ENCODE data around the gene ENO2. TPM values are rescaled to one million over a fixed set of nuclear protein-coding genes. Genes with fewer than 3 reads are reported as not detected.
A peak's percentile ranks its signal among the peaks of the same experiment; 100 is the strongest.
"Not testable (repeated sequence)": the region's sequence is repeated elsewhere in the genome, so short reads cannot be mapped to it uniquely, and the experiment has no call there.

Gene ENO2
- total RNA-seq, 2 experiments from 2014 or later = 133 to 141 TPM

GRCh38 chr12:6899837-6900519, 14.4 kb upstream of the ENO2 start:
- ChIA-PET CTCF (interaction anchor here (0.9 to 2.1 kb wide), 5 partner anchors 8 to 64 kb away, joined by 3 to 18 read pairs (median 3); partner anchors contain the start of genes C12orf57 and RNU7-1), POLR2A (interaction anchor here (1.8 kb wide), 1 partner anchor 48 kb away, joined by 5 read pairs; the partner anchor contains the start of gene USP5)
- Mint-ChIP-seq H3K4me3 (no peak overlapping the region), H3K9me3 (ENCODE audit: insufficient read depth) (no peaks in the 10 kb centered on the region), H3K4me1 (ENCODE audit: low read depth) (peaks cover 14% of the 10 kb centered on the region), H3K27me3 (ENCODE audit: low read depth) (no peaks in the 10 kb centered on the region), H3K27ac (no peak overlapping the region), H3K36me3 (ENCODE audit: low read depth) (no peaks in the 10 kb centered on the region)
- no peak for DNase-seq
- no peak for ATAC-seq

GRCh38 chr12:6902448-6902847, 11.9 kb upstream of the ENO2 start:
- ChIA-PET CTCF (interaction anchor here (0.6 to 1.5 kb wide), 3 partner anchors 11 to 23 kb away, joined by 3 to 6 read pairs (median 3); partner anchors contain the start of gene ENO2), POLR2A (interaction anchor here (1.3 to 1.7 kb wide), 2 partner anchors 29 to 41 kb away, joined by 4 to 5 read pairs; partner anchors contain the start of genes C12orf57, RNU7-1 and SPSB2)
- Mint-ChIP-seq H3K4me1 (ENCODE audit: low read depth) (peaks cover 14% of the 10 kb centered on the region), H3K9me3 (ENCODE audit: insufficient read depth) (no peaks in the 10 kb centered on the region), H3K4me3 (no peak overlapping the region), H3K36me3 (ENCODE audit: low read depth) (no peaks in the 10 kb centered on the region), H3K27ac (no peak overlapping the region), H3K27me3 (ENCODE audit: low read depth) (no peaks in the 10 kb centered on the region)
- DNase-seq = no peak
- no peak for ATAC-seq

GRCh38 chr12:6903722-6904121, 10.7 kb upstream of the ENO2 start:
- Mint-ChIP-seq H3K4me3 (no peak overlapping the region), H3K36me3 (ENCODE audit: low read depth) (no peaks in the 10 kb centered on the region), H3K27me3 (ENCODE audit: low read depth) (no peaks in the 10 kb centered on the region), H3K9me3 (ENCODE audit: insufficient read depth) (no peaks in the 10 kb centered on the region), H3K27ac (no peak overlapping the region), H3K4me1 (ENCODE audit: low read depth) (peaks cover 14% of the 10 kb centered on the region)
- DNase-seq (no peak), ATAC-seq (no peak)
- POLR2A ChIA-PET = interaction anchor here (2.3 kb wide), 1 partner anchor 12 kb away, joined by 14 read pairs; no protein-coding TSS in a partner anchor
- CTCF ChIA-PET = interaction anchor here (5.0 to 5.2 kb wide), 2 partner anchors 12 to 31 kb away, joined by 38 to 40 read pairs; partner anchors contain the start of gene SPSB2

- POLR2A ChIA-PET = interaction anchor here (1.0 to 4.0 kb wide), 6 partner anchors 9 to 40 kb away, joined by 4 to 16 read pairs (median 9); partner anchors contain the start of genes C12orf57, ENO2, RNU7-1 and SPSB2
- peaks cover 11% of the 10 kb centered on the region for H3K4me1 Mint-ChIP-seq (ENCODE audit: low read depth)
- DNase-seq = peak; percentile 99
These were observed 9.8 kb upstream of the ENO2 start, which contains the start of gene LRRC23 for GRCh38 chr12:6904280-6905276. Gene LRRC23 (plus strand): TSS chr12:6904822. CDS start chr12:6905634, 812 bp downstream.

GRCh38 chr12:6905414-6906040, 8.9 kb upstream of the ENO2 start:
- peaks cover 3% of the 10 kb centered on the region for H3K4me1 Mint-ChIP-seq (ENCODE audit: low read depth)
- ChIA-PET POLR2A (interaction anchor here (0.7 to 4.0 kb wide), 8 partner anchors 9 to 39 kb away, joined by 3 to 16 read pairs (median 7); partner anchors contain the start of genes C12orf57, ENO2, RNU7-1 and SPSB2), CTCF (interaction anchor here (1.2 to 5.2 kb wide), 5 partner anchors 14 to 204 kb away, joined by 3 to 40 read pairs (median 6); partner anchors contain the start of gene SPSB2)
- no peak overlapping the region for H3K4me3 Mint-ChIP-seq
- no peak for ATAC-seq
- no peaks in the 10 kb centered on the region for H3K9me3 Mint-ChIP-seq (ENCODE audit: insufficient read depth)
- H3K27me3 Mint-ChIP-seq (ENCODE audit: low read depth) = no peaks in the 10 kb centered on the region
- no peak for DNase-seq
- H3K36me3 Mint-ChIP-seq (ENCODE audit: low read depth) = no peaks in the 10 kb centered on the region
- no peak overlapping the region for H3K27ac Mint-ChIP-seq

More at GRCh38 chr12:6904280-6905276, 9.8 kb upstream of the ENO2 start, which contains the start of gene LRRC23:
- Mint-ChIP-seq H3K36me3 (ENCODE audit: low read depth) (no peaks in the 10 kb centered on the region), H3K4me3 (no peak within 1 kb of the TSS), H3K27ac (no peak within 1 kb of the TSS), H3K27me3 (ENCODE audit: low read depth) (no peaks in the 10 kb centered on the region), H3K9me3 (ENCODE audit: insufficient read depth) (no peaks in the 10 kb centered on the region)
- CTCF ChIA-PET = interaction anchor here (0.8 to 5.2 kb wide), 5 partner anchors 13 to 205 kb away, joined by 4 to 40 read pairs (median 6); partner anchors contain the start of gene SPSB2
- ATAC-seq = peak; percentile 95

GRCh38 chr12:6908141-6908540, 6.2 kb upstream of the ENO2 start:
- not testable (repeated sequence) for DNase-seq; H3K9me3 Mint-ChIP-seq (ENCODE audit: insufficient read depth); H3K36me3 Mint-ChIP-seq (ENCODE audit: low read depth); H3K4me1 Mint-ChIP-seq (ENCODE audit: low read depth); H3K27me3 Mint-ChIP-seq (ENCODE audit: low read depth); H3K27ac Mint-ChIP-seq; H3K4me3 Mint-ChIP-seq; ATAC-seq
- ChIA-PET POLR2A (interaction anchor here (1.6 to 4.0 kb wide), 4 partner anchors 17 to 219 kb away, joined by 4 to 16 read pairs (median 10); partner anchors contain the start of genes C12orf57, RNU7-1, SPSB2 and ZNF384), CTCF (interaction anchor here (1.0 to 5.2 kb wide), 6 partner anchors 11 to 39 kb away, joined by 3 to 40 read pairs (median 8); partner anchors contain the start of gene SPSB2)

- Mint-ChIP-seq H3K9me3 (ENCODE audit: insufficient read depth) (no peaks in the 10 kb centered on the region), H3K36me3 (ENCODE audit: low read depth) (no peaks in the 10 kb centered on the region)
- no peak for ATAC-seq
These were observed 4.8 kb upstream of the ENO2 start for GRCh38 chr12:6909421-6910145.

GRCh38 chr12:6912164-6912935, 2.0 kb upstream of the ENO2 start:
- Mint-ChIP-seq H3K4me1 (ENCODE audit: low read depth) (peaks cover 39% of the 10 kb centered on the region), H3K9me3 (ENCODE audit: insufficient read depth) (no peaks in the 10 kb centered on the region), H3K36me3 (ENCODE audit: low read depth) (peaks cover 17% of the 10 kb centered on the region), H3K27me3 (ENCODE audit: low read depth) (peaks cover 5% of the 10 kb centered on the region), H3K27ac (no peak overlapping the region), H3K4me3 (peak overlapping the region; percentile 53)
- POLR2A ChIA-PET = interaction anchor here (0.6 to 3.9 kb wide), 6 partner anchors 14 to 138 kb away, joined by 3 to 32 read pairs (median 4); partner anchors contain the start of genes C12orf57, CDCA3, RNU7-1 and SPSB2
- CTCF ChIA-PET = interaction anchor here (0.8 to 5.8 kb wide), 6 partner anchors 12 to 196 kb away, joined by 3 to 22 read pairs (median 14); partner anchors contain the start of genes C1RL, LPCAT3 and SPSB2
- DNase-seq (no peak), ATAC-seq (no peak)

More at GRCh38 chr12:6909421-6910145, 4.8 kb upstream of the ENO2 start:
- no peak for DNase-seq
- Mint-ChIP-seq H3K4me3 (no peak overlapping the region), H3K27me3 (ENCODE audit: low read depth) (peaks cover 5% of the 10 kb centered on the region), H3K4me1 (ENCODE audit: low read depth) (peaks cover 15% of the 10 kb centered on the region), H3K27ac (no peak overlapping the region)
- POLR2A ChIA-PET = interaction anchor here (0.7 to 1.8 kb wide), 5 partner anchors 17 to 328 kb away, joined by 3 to 7 read pairs (median 4); partner anchors contain the start of genes C12orf57, CDCA3, RNU7-1 and USP5
- CTCF ChIA-PET = interaction anchor here (0.7 to 2.3 kb wide), 5 partner anchors 15 to 42 kb away, joined by 4 to 12 read pairs (median 5); partner anchors contain the start of genes SPSB2 and TPI1

GRCh38 chr12:6914947-6915788, 788 bp downstream of the ENO2 start:
- peaks cover 51% of the 10 kb centered on the region for H3K4me1 Mint-ChIP-seq (ENCODE audit: low read depth)
- ATAC-seq (peak; percentile 2), DNase-seq (no peak)
- H3K9me3 Mint-ChIP-seq (ENCODE audit: insufficient read depth) = no peaks in the 10 kb centered on the region
- peak overlapping the region; percentile 92 for H3K4me3 Mint-ChIP-seq
- POLR2A ChIA-PET = interaction anchor here (0.7 to 3.9 kb wide), 10 partner anchors 9 to 64 kb away, joined by 3 to 32 read pairs (median 4); partner anchors contain the start of genes C12orf57, CDCA3 and RNU7-1
- H3K27me3 Mint-ChIP-seq (ENCODE audit: low read depth) = peaks cover 5% of the 10 kb centered on the region
- peak overlapping the region; percentile 84 for H3K27ac Mint-ChIP-seq
- CTCF ChIA-PET = interaction anchor here (1.0 to 5.8 kb wide), 5 partner anchors 9 to 198 kb away, joined by 3 to 22 read pairs (median 4); partner anchors contain the start of gene SPSB2
- H3K36me3 Mint-ChIP-seq (ENCODE audit: low read depth) = peaks cover 37% of the 10 kb centered on the region
